K562 (cell line): ENCODE results near the gene EIPR1. TPM values are rescaled to one million over a fixed set of nuclear protein-coding genes. Genes with fewer than 3 reads are reported as not detected.
A peak's percentile ranks its signal among the peaks of the same experiment; 100 is the strongest.

Experiments used
- ARNT ChIP-seq, 2 experiments: fragments of 450-650 bp; IDR thresholded peaks; 2 replicates each; pipeline ENCODE4 v1.6.1; 2016; ENCODE audit warnings: mild to moderate bottlenecking in 1 of 2
- CHD1 ChIP-seq: fragments of 200-600 bp; sonication (generic); IDR thresholded peaks from one replicate; pipeline ENCODE4 v1.6.1; 2012; ENCODE audit warnings: mild to moderate bottlenecking, moderate library complexity, low read length, inconsistent platforms
- CHD2 ChIP-seq: IDR thresholded peaks from 2 replicates; pipeline ENCODE4 v1.6.1; 2011; ENCODE audit warnings: low read depth, low read length
- E2F6 ChIP-seq, 2 experiments: IDR thresholded peaks; 2 replicates each; pipeline ENCODE4 v1.6.1; 2011; ENCODE audit warnings: borderline replicate concordance in 1 of 2, control low read depth in 1 of 2, low read depth in 1 of 2, low read length in 1 of 2, mild to moderate bottlenecking in 1 of 2, mixed read lengths in 1 of 2, moderate library complexity in 1 of 2; ENCODE audit not compliant: insufficient read depth in 1 of 2, insufficient read length in 1 of 2, poor library complexity in 1 of 2, severe bottlenecking in 1 of 2; ENCODE audit errors: extremely low read depth in 1 of 2
- EZH2 ChIP-seq: IDR thresholded peaks from 2 replicates; pipeline ENCODE4 v1.6.1; 2012; ENCODE audit warnings: low read depth, mild to moderate bottlenecking, inconsistent platforms, low read length, borderline replicate concordance
- HNRNPK ChIP-seq: fragments of 200-400 bp; formaldehyde crosslinking; IDR thresholded peaks from one replicate; pipeline ENCODE4 v1.6.1; 2018; ENCODE audit warnings: mild to moderate bottlenecking, low read depth, low read length; ENCODE audit not compliant: poor library complexity, severe bottlenecking
- MTA3 ChIP-seq: fragments of 450-650 bp; formaldehyde crosslinking; IDR thresholded peaks from 2 replicates; pipeline ENCODE4 v1.6.1; 2017; ENCODE audit warnings: mild to moderate bottlenecking, borderline replicate concordance
- PHB2 ChIP-seq: fragments of 450-650 bp; IDR thresholded peaks from 2 replicates; pipeline ENCODE4 v1.6.1; 2017; ENCODE audit warnings: low read depth
- SAFB2 ChIP-seq: fragments of 200-400 bp; formaldehyde crosslinking; IDR thresholded peaks from 2 replicates; pipeline ENCODE4 v1.6.1; 2018; ENCODE audit warnings: borderline replicate concordance, low read length, low read depth, moderate library complexity; ENCODE audit not compliant: severe bottlenecking
- SPI1 ChIP-seq: IDR thresholded peaks from 2 replicates; pipeline ENCODE4 v1.6.1; 2011; ENCODE audit warnings: low read depth, low read length, control low read depth, borderline replicate concordance
- ZC3H11A ChIP-seq: IDR thresholded peaks from 2 replicates; pipeline ENCODE4 v1.6.1; 2012; ENCODE audit warnings: low read depth, low read length, improper control_type of control experiment
- ZFPM2 ChIP-seq: fragments of 250-450 bp; sonication (Bioruptor Pico); IDR thresholded peaks from 2 replicates; pipeline ENCODE4 v1.5.1; 2022; ENCODE audit warnings: mild to moderate bottlenecking
- polyA plus RNA-seq, 8 experiments: library from polyadenylated mRNA; depleted of rRNA in 4 of 8; stranded (reverse) in 5 of 8; unstranded in 3 of 8; fragments of >200 nt; fragmentation: Nextera tagmentation in 2 of 8; fragmentation: Illumina TruSeq in 1 of 8; extraction: Ambion mirVana in 2 of 8; extraction: Trizol in 1 of 8; gene quantifications; 2 replicates each; pipeline versions ENCODE4 v1.2.1 to v1.2.3, GENCODE V29; 2011 to 2014; ENCODE audit warnings: inconsistent platforms in 1 of 8, missing spikeins in 1 of 8
- total RNA-seq, 7 experiments: library from RNA; depleted of rRNA in 6 of 7; stranded (reverse); fragments of >200 nt in 6 of 7; fragmentation: Illumina TruSeq in 2 of 7; extraction: Trizol in 2 of 7; gene quantifications; 2 replicates each; pipeline versions ENCODE4 v1.2.1 to v1.2.3, GENCODE V29; 2011 to 2021; ENCODE audit warnings: low replicate concordance in 1 of 7
- TF ChIP-seq, protein P1 (sequence below): sonication (generic); formaldehyde crosslinking; IDR thresholded peaks from 2 replicates; pipeline ENCODE4 v1.8.1; 2023; ENCODE audit warnings: mild to moderate bottlenecking, missing genetic modification reagents
- TF ChIP-seq, protein P2 (sequence below): fragments of 450-650 bp; IDR thresholded peaks from 2 replicates; pipeline ENCODE4 v1.6.1; 2017; ENCODE audit warnings: mild to moderate bottlenecking, moderate library complexity

Gene EIPR1
- total and polyA plus RNA-seq, 9 of the 15 experiments (the other 6 are each of a cell fraction or from before 2014, with no cell fraction given): 19.9 to 54.4 (median 35.9) TPM

GRCh38 chr2:3303583-3304406 lies 73.8 kb downstream of the EIPR1 start (continued):
- TF ChIP-seq, protein P1, sequence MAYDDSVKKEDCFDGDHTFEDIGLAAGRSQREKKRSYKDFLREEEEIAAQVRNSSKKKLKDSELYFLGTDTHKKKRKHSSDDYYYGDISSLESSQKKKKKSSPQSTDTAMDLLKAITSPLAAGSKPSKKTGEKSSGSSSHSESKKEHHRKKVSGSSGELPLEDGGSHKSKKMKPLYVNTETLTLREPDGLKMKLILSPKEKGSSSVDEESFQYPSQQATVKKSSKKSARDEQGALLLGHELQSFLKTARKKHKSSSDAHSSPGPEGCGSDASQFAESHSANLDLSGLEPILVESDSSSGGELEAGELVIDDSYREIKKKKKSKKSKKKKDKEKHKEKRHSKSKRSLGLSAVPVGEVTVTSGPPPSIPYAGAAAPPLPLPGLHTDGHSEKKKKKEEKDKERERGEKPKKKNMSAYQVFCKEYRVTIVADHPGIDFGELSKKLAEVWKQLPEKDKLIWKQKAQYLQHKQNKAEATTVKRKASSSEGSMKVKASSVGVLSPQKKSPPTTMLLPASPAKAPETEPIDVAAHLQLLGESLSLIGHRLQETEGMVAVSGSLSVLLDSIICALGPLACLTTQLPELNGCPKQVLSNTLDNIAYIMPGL (CRISPR knock-in tag): no peak
- TF ChIP-seq PHB2: no peak
- TF ChIP-seq ARNT (IDR thresholded peaks at IDR 0.05): 0 out of 4 replicates have a peak, but pooled peaks of 1 of the 2 experiments have one; percentile 36
- no peak for TF ChIP-seq MTA3
- no peak for TF ChIP-seq CHD2
- TF ChIP-seq SPI1: no peak
- TF ChIP-seq E2F6 (IDR thresholded peaks at IDR 0.05; ENCODE audit: borderline replicate concordance in 1 of 2, extremely low read depth in 1 of 2, insufficient read depth in 1 of 2, insufficient read length in 1 of 2, low read depth in 1 of 2, low read length in 1 of 2, poor library complexity in 1 of 2, severe bottlenecking in 1 of 2): peak; percentile 37 to 69
- no peak for TF ChIP-seq ZFPM2
- no peak for TF ChIP-seq SAFB2
- no peak for TF ChIP-seq HNRNPK
- no peak for TF ChIP-seq ZC3H11A
- no peak for TF ChIP-seq EZH2
- TF ChIP-seq CHD1: no peak
- TF ChIP-seq, protein P2, sequence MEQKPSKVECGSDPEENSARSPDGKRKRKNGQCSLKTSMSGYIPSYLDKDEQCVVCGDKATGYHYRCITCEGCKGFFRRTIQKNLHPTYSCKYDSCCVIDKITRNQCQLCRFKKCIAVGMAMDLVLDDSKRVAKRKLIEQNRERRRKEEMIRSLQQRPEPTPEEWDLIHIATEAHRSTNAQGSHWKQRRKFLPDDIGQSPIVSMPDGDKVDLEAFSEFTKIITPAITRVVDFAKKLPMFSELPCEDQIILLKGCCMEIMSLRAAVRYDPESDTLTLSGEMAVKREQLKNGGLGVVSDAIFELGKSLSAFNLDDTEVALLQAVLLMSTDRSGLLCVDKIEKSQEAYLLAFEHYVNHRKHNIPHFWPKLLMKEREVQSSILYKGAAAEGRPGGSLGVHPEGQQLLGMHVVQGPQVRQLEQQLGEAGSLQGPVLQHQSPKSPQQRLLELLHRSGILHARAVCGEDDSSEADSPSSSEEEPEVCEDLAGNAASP: no peak
